GM21723 (cell line): ENCODE results near the gene LRRFIP1.
"Not testable (repeated sequence)": the region's sequence is repeated elsewhere in the genome, so short reads cannot be mapped to it uniquely, and the experiment has no call there.

Experiments used
- ATAC-seq: cut with Tn5 transposase; IDR thresholded peaks from one replicate; pipeline ENCODE4 v1.9.1; 2021; ENCODE audit warnings: mild to moderate bottlenecking, moderate library complexity; ENCODE audit not compliant: unreplicated experiment

The LRRFIP1 gene

DNA sequence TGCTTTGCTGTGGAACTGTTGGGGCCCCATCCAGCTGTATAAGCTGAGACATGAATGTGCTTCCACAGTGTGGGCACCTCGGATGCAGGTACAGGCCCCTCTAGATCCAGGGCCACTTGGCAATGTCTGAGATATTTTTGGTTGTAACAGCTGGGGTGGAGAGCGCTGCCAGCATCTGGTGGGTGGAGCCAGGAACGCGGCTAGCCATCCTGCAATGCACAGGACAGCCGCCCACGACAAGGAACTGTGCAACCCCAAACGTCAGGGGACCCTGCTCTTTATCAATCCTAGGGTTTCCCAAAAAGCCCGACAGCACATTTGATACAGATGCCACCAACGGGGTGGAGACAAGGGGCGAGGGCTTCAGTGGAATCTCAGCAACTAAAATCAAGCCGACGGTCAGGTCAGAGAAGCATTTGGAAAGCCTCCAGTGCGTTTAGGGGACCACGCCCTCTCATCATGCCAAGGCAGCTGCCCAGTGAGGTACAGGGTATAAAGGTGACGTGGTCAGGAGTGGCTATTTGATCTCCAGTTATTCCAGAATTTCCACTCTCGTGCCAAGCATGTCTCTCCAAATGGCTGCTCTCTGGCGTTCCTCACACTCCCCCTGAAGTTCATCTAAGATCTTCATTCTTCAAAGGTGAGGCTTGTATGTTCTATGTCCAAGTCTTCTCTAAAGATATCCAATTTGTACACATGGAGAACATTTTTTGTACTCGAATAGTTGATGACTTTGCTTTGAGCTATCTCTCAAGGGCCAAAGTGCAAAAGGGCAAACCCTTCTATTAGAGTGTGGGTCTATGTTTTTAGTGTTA lies 55.7 kb downstream of the LRRFIP1 start:
- ATAC-seq = no peak

GRCh38 chr2:237685408-237685807 lies 58.0 kb downstream of the LRRFIP1 start:
- no peak for ATAC-seq

DNA sequence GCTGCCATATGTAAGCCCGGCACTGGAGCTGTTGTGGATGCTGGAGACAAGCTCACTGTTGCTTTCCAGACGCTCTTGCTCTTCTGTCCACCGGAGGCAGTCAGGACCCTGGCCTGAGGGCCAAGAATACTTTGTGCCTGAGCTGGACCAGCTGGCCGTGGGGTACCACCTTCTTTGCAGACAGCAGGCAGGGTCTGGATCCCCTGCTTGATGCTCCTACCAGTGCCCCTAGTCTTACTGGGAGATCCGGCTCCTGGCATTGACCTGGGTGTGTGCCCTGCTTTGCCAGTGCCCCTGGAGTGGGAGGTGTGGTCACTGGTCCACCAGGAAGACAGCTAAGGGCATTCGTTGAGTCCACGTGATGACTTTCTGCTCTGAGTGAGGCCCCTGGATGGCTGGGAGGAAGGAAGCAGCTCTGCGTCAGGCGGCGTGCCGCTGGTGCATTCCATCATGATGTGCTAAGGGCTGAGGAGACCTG lies 59.3 kb downstream of the LRRFIP1 start:
- no peak for ATAC-seq

DNA sequence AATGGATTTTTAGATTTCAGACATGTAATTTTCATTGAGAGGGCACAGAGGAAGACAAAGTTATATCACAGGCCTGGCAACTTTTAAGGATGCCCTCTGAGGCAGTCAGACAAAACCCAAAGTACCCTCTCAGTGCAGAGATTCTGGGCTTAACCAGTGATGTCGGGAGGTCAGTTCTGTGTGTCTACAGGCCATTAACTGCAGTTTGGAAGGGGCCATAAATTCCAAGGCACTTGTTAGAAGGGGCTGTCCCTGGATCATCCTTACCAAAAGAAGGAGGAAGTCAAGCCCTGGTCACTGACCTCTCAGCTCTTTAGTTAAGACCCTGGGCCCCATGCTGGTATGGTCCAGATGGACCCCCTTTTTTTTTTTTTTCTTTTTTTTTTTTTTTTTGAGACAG lies 60.7 kb downstream of the LRRFIP1 start:
- no peak for ATAC-seq

DNA sequence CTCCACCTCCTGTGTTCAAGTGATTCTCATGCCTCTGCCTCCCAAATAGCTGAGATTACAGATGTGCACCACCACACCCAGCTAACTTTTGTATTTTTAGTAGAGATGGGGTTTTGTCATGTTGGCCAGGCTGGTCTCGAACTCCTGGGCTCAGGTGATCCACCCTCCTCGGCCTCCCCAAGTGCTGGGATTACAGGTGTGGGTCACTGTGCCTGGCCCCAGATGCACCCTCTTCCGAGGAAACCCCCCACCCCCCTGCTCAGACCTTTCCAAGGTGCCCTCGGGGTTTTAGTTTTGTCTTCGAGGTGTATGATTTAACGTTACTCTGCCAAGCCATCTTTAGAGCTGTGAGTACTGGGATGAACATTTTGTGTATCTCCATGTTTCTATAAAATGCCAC lies 61.2 kb downstream of the LRRFIP1 start:
- ATAC-seq = not testable (repeated sequence)

- ATAC-seq = no peak
Measured at GRCh38 chr2:237689336-237690131, 62.1 kb downstream of the LRRFIP1 start.

DNA sequence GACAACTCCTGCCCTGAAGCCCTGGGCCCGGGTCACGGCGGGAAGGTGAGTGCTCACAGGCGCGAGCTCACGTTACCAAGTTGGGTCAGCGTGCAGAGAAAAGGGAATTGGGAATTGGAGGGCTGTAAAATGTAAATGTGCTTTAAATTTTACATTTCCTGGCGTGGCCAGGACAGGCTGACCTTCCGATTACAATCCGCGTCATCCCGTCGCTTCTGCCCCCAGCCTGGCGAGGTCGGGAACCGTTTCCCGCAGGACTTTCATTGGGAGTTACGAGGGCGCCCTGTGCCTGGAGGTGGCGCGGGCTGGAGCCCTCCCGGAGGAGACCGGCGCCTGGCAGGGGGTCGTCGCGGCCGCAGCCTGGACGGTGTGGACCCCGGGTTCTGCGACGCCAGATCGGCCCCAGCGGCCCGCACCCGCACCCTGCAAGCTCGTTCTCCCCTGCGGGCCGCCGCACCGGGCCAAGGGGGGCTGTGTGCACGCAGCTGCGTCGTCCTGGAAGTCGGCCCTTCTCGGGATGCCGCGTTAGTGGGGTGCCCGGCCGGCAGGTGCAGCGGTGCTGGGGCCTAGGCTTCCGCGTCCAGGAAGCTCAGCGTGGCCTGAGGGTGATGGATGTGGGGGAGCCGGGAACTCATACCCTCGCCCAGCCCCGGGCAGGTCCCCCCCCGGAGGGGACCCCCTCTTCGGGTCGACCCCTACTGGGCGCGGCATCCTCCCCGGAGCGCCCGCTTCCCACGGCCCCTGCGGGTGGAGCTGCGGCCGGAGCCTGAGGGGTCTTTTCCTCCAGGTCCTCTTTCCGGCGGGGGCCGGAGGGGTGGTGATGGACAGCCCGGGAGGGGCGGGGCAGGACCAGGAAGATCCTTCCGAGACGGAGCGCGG lies 63.9 kb downstream of the LRRFIP1 start:
- ATAC-seq = peak; percentile 41

DNA sequence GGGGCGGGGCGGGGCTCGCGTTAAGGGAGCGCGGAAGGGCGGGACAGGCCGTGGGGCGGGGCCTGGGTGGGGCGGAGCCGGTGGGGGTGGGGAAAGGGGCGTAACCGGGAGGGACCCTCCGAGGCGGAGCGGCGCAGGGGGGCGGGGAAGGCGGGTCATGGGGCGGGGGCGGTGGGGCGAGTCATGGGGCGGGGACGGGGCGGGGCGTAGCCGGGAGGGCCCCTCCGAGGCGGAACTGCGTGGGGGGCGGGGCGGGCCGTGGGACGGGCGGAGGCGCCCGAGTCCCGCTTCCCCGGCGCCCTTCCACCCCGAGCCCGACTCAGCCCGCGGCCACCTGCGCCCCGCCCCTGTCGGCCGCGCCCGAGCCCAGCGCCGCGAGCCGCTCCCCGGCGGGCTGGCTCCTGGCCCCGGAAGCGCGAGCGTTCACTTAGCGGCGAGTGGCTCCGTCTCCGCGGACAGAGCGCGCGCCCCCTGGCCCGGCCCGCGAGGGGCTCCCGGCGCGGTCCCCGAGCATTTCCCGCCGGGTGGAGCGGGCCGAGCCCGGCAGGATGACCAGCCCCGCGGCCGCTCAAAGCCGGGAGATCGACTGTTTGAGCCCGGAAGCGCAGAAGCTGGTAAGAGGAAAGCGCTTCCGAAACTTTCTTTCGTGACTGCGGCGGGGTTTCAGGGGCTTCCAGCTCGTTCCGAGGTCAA lies 64.7 kb downstream of the LRRFIP1 start:
- ATAC-seq = peak; percentile 52

DNA sequence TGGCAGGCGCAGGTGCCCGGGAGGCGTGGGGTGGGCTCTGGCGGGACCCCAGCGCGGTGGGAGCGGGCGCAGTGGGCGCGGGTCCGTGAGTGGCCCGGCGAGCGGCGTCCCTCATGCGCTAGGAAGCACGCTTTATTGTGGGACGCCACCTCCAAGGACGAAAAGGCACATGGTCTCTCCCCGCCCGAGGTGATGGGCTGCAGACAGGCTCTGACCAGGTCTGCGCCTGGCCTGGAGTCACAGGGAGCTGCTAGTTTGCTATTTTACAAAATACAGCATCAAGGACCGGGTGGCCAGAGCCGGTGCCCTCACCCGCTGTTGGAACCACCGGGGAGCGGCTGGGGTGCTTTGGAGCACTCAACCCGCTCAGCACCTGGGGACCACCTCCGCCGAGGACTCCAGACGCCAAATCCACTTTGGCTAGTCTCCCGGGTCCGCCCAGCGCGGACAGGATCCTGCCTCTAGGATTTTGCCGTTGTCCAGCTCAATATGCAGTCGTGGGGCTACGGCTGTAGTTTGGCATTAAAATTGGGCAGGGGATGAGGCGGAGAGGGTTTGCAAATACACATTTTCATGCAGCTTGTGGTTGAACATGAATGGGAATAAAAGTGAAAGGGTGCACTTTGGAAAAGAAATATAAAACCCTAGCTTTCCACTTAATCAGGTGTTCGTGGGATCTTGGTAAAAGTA lies 65.4 kb downstream of the LRRFIP1 start:
- no peak for ATAC-seq

GRCh38 chr2:237693291-237693994 lies 66.1 kb downstream of the LRRFIP1 start:
- no peak for ATAC-seq

GRCh38 chr2:237694415-237695194 lies 67.2 kb downstream of the LRRFIP1 start:
- ATAC-seq = no peak

GRCh38 chr2:237695201-237695780 lies 67.9 kb downstream of the LRRFIP1 start:
- ATAC-seq = no peak

DNA sequence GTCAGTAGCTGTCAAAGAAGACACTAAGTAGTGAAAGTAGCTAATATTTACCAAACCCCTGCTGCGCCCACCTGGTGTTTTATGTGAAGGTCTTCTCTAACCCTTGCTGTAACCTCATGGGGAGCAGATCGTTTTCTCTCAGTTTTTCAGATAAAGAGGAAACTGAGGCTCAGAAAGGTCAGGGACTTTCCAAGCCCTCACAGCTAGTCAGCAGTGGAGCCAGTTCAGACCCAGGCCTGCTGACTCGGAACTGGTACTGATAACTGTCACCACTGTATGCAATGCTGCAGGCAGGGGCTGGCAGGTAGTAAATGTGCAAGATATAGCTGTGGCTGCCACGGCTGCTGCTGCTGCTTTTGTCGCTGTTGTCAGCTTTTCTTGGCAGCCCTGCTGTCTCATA lies 69.1 kb downstream of the LRRFIP1 start:
- ATAC-seq = no peak

DNA sequence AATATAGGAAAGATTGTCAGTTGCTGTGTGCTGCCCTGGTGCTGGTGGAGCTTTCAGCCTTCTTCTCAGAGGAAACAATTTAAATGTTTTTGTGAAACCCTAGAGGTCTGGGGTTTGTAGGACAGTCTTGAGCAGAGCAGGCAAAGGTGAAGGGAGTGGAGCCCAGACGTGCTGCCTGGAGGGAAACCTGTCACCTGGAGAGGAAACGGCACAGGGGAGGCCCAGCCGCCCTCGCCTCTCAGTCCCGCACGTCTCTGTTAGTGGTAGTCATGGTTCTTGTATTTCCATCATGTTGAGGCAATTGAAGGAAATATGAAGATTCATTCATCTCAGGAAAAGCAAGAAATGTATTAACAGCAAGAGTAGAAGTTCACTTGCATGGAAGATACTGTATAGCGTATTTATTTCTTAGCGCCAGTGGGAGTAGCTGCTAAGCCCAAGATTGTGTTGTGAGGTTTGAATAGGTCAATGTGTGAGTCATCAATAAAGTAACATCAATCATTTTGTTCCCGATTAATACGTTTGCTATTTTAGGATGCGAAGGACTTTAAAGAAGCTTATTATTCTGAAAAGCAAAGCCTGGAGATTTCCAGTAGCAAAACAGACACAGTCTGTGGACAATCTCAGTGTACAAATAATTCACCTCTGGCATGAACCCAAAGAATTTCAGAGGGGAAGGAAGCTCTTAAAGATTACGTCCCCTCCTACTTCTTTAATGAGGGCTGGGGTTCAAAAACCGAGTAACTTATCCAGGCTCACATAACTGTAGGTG lies 70.4 kb downstream of the LRRFIP1 start:
- ATAC-seq = no peak

DNA sequence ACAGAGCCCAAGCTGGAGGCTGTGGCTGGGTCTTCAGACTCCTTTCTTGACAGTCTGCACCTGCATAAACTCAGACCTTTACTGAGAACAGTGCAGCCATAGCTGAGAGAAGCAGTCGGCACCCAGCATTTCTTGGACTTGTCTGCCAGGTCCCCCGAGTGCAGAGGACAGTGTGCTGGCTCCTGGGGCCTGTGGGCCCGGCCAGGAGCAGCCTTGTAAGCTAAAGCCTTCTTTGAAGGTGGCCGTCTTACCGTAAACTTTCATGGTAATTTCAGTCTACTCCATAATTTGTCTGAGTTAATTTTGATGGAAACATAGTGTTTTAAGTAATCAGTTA lies 70.9 kb downstream of the LRRFIP1 start:
- no peak for ATAC-seq

- no peak for ATAC-seq
Measured at GRCh38 chr2:237699870-237700511, 72.6 kb downstream of the LRRFIP1 start.

DNA sequence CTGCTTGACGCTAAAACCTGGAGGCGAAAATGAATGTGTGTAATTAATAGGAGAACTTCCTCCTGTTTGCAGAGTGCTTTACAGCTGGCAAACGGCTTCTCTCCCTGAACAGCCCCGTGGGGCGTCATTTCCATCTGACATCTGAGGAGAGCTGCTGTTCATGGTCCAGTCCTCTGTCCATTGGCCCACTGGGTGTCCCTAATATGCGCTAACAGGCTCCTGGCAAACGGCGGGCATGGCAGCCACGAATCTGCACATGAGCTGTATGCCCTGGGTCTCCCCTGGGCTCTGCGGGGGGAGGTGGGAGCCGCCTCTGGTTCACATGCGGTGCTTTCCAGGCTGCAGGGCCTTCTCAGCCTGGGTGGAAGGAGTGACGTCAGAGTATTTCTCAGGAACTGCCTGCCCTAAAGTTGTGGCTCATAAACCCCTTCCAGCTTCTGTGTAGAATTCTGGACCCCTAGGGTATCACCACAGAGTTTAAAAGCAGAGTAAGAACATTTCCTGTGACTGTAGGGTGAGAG lies 73.2 kb downstream of the LRRFIP1 start:
- peak; percentile 24 for ATAC-seq
